ENCODE data around the gene FZD4. TPM values are rescaled to one million over a fixed set of nuclear protein-coding genes. Genes with fewer than 3 reads are reported as not detected.
"Not testable (repeated sequence)": the region's sequence is repeated elsewhere in the genome, so short reads cannot be mapped to it uniquely, and the experiment has no call there.

Gene FZD4
- total RNA-seq (10 to 100 TPM; 17.8 to 34.6 (median 23.7) TPM), polyA plus RNA-seq (10 to 100 TPM; 13.5 to 17.9 TPM)
- long read RNA-seq, donor 1, full-length matches to known transcripts: 5 of 16 reads
- long read RNA-seq, donor 1, partial matches to known transcripts: 0 of 16 reads
- long read RNA-seq, donor 1, other reads (novel, unspliced or antisense): 11 of 16 reads
- long read RNA-seq, donor 2, full-length matches to known transcripts: 6 of 23 reads
- long read RNA-seq, donor 2, partial matches to known transcripts: 0 of 23 reads
- long read RNA-seq, donor 2, other reads (novel, unspliced or antisense): 17 of 23 reads
- long read RNA-seq, donor 3, full-length matches to known transcripts: 3 of 27 reads
- long read RNA-seq, donor 3, partial matches to known transcripts: 0 of 27 reads
- long read RNA-seq, donor 3, other reads (novel, unspliced or antisense): 24 of 27 reads

DNA sequence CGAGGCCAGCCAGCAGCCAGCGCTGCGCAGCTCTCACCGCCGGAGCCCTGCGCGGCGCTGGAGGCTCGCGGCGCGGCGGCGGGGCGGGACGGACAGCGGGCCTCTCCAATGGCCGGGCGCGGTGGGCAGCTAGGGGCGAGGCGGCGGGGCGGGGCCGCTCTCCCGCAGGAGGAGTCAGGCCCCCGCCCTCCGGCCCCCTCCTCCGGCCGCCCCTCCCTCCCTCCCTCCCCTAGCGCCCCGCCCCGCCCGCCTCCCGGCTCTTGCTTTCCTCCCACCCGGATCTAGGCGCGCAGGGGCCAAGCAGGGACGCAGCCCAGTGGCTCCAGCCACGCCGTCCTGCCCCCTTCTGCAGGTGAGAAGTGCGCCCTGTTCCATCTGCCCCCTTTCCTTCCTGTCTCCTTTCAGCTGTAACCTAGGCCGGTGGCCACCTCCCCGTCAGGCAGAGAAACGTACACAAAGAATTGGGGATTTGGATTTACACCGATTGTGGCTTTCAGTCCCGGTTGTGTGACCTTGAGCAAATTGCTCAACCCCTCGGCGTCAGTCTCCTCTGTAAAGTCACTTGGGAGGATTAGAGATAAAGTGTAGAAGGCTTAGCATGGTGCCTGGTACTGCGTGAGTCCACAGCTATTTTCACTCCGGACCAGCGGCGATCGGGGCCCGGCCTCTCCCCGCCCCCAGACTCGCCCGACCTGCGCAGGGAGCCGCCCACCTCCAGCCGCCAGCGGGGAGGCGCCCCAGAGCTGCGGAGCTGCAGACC is at the start of gene FZD4:
Gene FZD4 (minus strand): TSS at position 35 of the 760 bp plus-strand sequence. CDS start 310 bp downstream, outside the sequence.
- Histone ChIP-seq H3K4me1 (peaks cover 2 to 59% (median 43%) of the 10 kb centered on the region in 9 donors), H3K27ac (peak within 1 kb of the TSS; percentile 86 to 100 (median 98)), H3K27me3 (peaks cover 0 to 36% (median 0%) of the 10 kb centered on the region in 7 donors), H3K4me3 (peak within 1 kb of the TSS; percentile 84 to 100 (median 98)), H3K9me3 (no peaks in the 10 kb centered on the region), H3K36me3 (peaks cover 0 to 19% (median 9%) of the 10 kb centered on the region in 9 donors)
- peak; percentile 89 to 97 (median 92) for ATAC-seq
- 0% methylated on average over 35 to 55 of the region's 64 CpGs for WGBS, 2 donors
- peak in 8 of 9 donors; percentile 36 to 73 (median 44) for TF ChIP-seq CTCF (IDR thresholded peaks at IDR 0.05)
- intact Hi-C loops (cut with DNase I): loop anchor here in 7 of 10 donors (2.0 to 10.0 kb wide), 5 partner anchors 37 to 139 kb away; partner anchors contain the start of gene TMEM135 (in 7 of the 7)
- peak; percentile 92 to 94 for DNase-seq

DNA sequence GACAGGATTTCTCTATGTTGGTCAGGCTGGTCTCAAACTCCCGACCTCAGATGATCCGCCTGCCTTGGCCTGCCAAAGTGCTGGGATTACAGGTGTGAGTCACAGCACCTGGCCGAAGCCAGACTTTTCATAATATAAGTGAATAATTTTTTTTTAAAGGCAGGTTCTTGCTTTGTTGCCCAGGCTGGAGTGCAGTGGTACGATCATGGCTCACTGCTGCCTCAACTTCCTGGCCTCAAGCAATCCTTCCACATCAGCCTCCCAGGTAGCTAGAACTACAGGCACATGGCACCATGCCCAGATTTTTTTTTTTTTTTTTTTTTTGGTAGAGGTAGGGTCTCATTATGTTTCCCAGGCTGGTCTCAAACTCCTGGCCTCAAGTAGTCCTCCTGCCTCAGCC is 49.1 kb upstream of the FZD4 start:
- intact Hi-C loops (cut with DNase I): not testable (repeated sequence)
- WGBS, 2 donors: 95 to 97% methylated on average over 4 of the region's 4 CpGs

GRCh38 chr11:87002918-87003317 is 47.7 kb upstream of the FZD4 start:
- H3K9me3 ChIP-seq: no peaks in the 10 kb centered on the region
- ATAC-seq (no peak), DNase-seq (no peak)
- no peaks in the 10 kb centered on the region for H3K27me3 ChIP-seq
- no peak overlapping the region for H3K27ac ChIP-seq
- WGBS, 2 donors: 85% methylated on average over 1 of the region's 1 CpG
- no peak for TF ChIP-seq CTCF (IDR thresholded peaks at IDR 0.05)
- intact Hi-C loops (cut with DNase I): no loop called here
- no peaks in the 10 kb centered on the region for H3K36me3 ChIP-seq
- H3K4me3 ChIP-seq: no peak overlapping the region
- peaks cover 0 to 19% (median 11%) of the 10 kb centered on the region in 9 donors for H3K4me1 ChIP-seq

More for the DNA sequence above, 49.1 kb upstream of the FZD4 start:
- not testable (repeated sequence) for H3K27ac ChIP-seq, H3K4me3 ChIP-seq, H3K36me3 ChIP-seq, H3K9me3 ChIP-seq, ATAC-seq, H3K27me3 ChIP-seq, DNase-seq
- H3K4me1 ChIP-seq: peaks cover 0 to 22% (median 11%) of the 10 kb centered on the region in 9 donors

DNA sequence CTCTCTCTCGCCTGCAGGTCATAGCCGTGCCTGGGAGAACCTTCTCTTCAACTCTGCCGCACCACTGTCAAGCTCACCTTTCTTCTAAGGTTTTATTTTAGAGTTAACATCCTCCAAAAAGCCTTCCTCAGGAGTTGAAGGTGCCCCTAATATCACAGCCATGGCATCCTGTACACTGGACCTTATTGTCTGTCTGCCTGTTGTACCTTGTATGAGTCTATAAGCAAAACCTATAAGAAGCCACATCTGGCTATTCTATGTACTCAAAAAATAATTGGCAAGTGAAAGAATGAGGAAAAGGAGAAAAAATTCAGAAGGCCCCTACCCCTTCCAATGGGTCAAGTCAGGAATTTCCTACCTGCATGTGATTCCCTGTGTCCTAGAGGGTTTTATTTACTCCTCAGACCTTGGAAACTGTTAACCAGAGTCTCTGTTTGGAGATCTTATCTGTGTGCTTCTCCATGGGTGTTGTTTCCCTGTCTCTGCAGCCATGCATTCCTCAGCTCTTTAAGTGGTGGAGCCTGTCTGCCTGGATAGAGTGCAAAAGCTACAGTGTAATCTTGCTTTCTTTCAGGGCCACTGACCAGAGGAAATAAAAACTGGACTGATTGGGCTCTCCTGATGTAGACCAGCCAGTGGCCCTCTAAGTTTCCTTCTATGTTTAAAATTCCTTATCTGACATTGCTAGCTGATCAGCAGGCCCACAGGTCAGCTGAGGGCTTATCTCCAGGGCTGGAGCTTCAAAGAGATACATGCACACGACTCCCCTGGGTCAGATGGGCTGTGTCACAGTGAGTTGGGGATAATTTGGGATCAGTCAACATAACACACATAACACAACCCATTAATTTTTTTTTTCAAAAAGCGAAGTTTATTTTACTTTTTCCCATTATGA is 44.9 kb upstream of the FZD4 start:
- Histone ChIP-seq H3K27me3 (no peaks in the 10 kb centered on the region), H3K4me1 (peaks cover 0 to 19% (median 11%) of the 10 kb centered on the region in 9 donors), H3K4me3 (no peak overlapping the region), H3K36me3 (no peaks in the 10 kb centered on the region), H3K9me3 (no peaks in the 10 kb centered on the region), H3K27ac (peak overlapping the region in 6 of 10 donors; percentile 15 to 56 (median 32))
- DNase-seq: peak in 1 of 2 donors; percentile 17
- TF ChIP-seq CTCF (IDR thresholded peaks at IDR 0.05): no peak
- ATAC-seq: peak; percentile 38 to 85 (median 76)
- WGBS, 2 donors: 60 to 68% methylated on average over 5 of the region's 5 CpGs
- intact Hi-C loops (cut with DNase I): loop anchor here in 1 of 10 donors (5.0 kb wide), 1 partner anchor 37 kb away; the partner anchor contains the start of gene TMEM135

Data from heart right ventricle (tissue), 16 donors.